Spleen (tissue), 11 donors: Measurements from ENCODE around the gene BRINP2. TPM values are rescaled to one million over a fixed set of nuclear protein-coding genes. Genes with fewer than 3 reads are reported as not detected.

ENCODE experiments used
- DNase-seq: peaks from one replicate; pipeline ENCODE4 v3.0.0-alpha.2; 2020
- H3K27ac ChIP-seq, 8 donors: fragments of 200-600 bp; sonication (generic) in 7 of 8; 1 replicate in 4 of 8; 2 replicates in 4 of 8; pipeline versions ENCODE4 v1.5.0 to v1.8.0; 2016 to 2021; ENCODE audit warnings: inconsistent platforms in 4 of 8, mild to moderate bottlenecking in 4 of 8, moderate library complexity in 1 of 8
- H3K27me3 ChIP-seq, 7 donors: fragments of 200-600 bp; sonication (generic) in 6 of 7; replicated peaks in 1 of 7; 1 replicate in 4 of 7; 2 replicates in 3 of 7; pipeline versions ENCODE4 v1.5.0 to v1.8.0; 2016 to 2021; ENCODE audit warnings: inconsistent platforms in 3 of 7, mild to moderate bottlenecking in 1 of 7
- H3K36me3 ChIP-seq, 6 donors: fragments of 200-600 bp; sonication (generic) in 5 of 6; 1 replicate in 4 of 6; 2 replicates in 2 of 6; pipeline versions ENCODE4 v1.5.0 to v1.8.0; 2016 to 2021; ENCODE audit warnings: inconsistent platforms in 2 of 6
- H3K4me1 ChIP-seq, 6 donors: fragments of 200-600 bp; sonication (generic) in 5 of 6; 1 replicate in 3 of 6; 2 replicates in 3 of 6; pipeline versions ENCODE4 v1.5.0 to v1.8.0; 2016 to 2021; ENCODE audit warnings: inconsistent platforms in 3 of 6
- H3K4me3 ChIP-seq, 8 donors: fragments of 200-600 bp; sonication (generic) in 7 of 8; 1 replicate in 4 of 8; 2 replicates in 4 of 8; pipeline versions ENCODE4 v1.5.0 to v1.8.0; 2016 to 2021; ENCODE audit warnings: inconsistent platforms in 4 of 8, mild to moderate bottlenecking in 4 of 8, moderate library complexity in 2 of 8
- H3K9me3 ChIP-seq, 8 donors: fragments of 200-600 bp; sonication (generic) in 7 of 8; 1 replicate in 4 of 8; 2 replicates in 4 of 8; pipeline versions ENCODE4 v1.5.0 to v1.8.0; 2016 to 2021; ENCODE audit warnings: inconsistent platforms in 4 of 8
- CTCF ChIP-seq, 11 experiments: fragments of 200-600 bp in 7 of 11; fragments of 450-650 bp in 4 of 11; sonication (generic) in 4 of 11; IDR thresholded peaks in 8 of 11; conservative IDR thresholded peaks in 3 of 11; 1 replicate in 7 of 11; 2 replicates in 4 of 11; pipeline versions ENCODE4 v1.4.0 to v1.8.0; 2016 to 2021; ENCODE audit warnings: antibody characterized with exemption in 11 of 11, inconsistent platforms in 4 of 11, mild to moderate bottlenecking in 1 of 11
- POLR2A ChIP-seq, 3 donors: fragments of 450-650 bp; IDR thresholded peaks; one replicate each; pipeline ENCODE4 v1.5.1; 2017; ENCODE audit warnings: antibody characterized with exemption in 3 of 3, mild to moderate bottlenecking in 1 of 3
- POLR2AphosphoS5 ChIP-seq, 3 donors: sonication (generic); formaldehyde crosslinking; IDR thresholded peaks; one replicate each; pipeline ENCODE4 v1.5.1; 2017; ENCODE audit warnings: antibody characterized with exemption in 3 of 3
- WGBS, 5 donors: extraction: QIAGEN DNeasy Blood & Tissue Kit in 3 of 5; methylation state at CpG; one replicate each; pipeline versions ENCODE4 v1.1.5 to v1.1.7; 2013 to 2018; 5-methylcytosine and 5-hydroxymethylcytosine counted together
- intact Hi-C: fragments of 100-400 bp; cut with DNase I; formaldehyde crosslinking; loops from one replicate; pipeline ENCODE4 v1.15.0; 2023; ENCODE audit warnings: low total_unique reads
- polyA plus RNA-seq, 3 donors: library from polyadenylated mRNA; stranded (reverse); fragments of 200-250 nt; gene quantifications; one replicate each; pipeline ENCODE4 v1.2.1, GENCODE V29; 2013
- total RNA-seq, 7 donors: library from RNA; depleted of rRNA in 3 of 7; stranded (reverse); fragments of >200 nt in 3 of 7; fragmentation: NEBNext Ultra II Directional in 4 of 7; extraction: Animal tissue kit (Norgen Biotek cat#: 25700) in 4 of 7; gene quantifications; one replicate each; pipeline versions ENCODE4 v1.1.0 to v1.2.1, GENCODE V29; 2016 to 2021
- donor health status: healthy with polysubstance abuse.
- donor health status: DM: no; HTN: no; CAD: no; lungs with moderate emphysema.
- donor health status: DM: no; HTN: no; CAD: no.
- donor health status: Bipolar disorder and iron deficiency.
- donor health status: healthy.
- donor health status: DM: no; HTN: no; CAD: no.
- donor health status: DM: yes; HTN: yes; CAD: no.

BRINP2 gene
- total and polyA plus RNA-seq, 10 donors, result 0.33 to 1.5 (median 0.74) TPM

- TF ChIP-seq CTCF (IDR thresholded peaks at IDR 0.05 in 8 of 11, conservative IDR thresholded peaks at IDR 0.05 in 3 of 11) (no peak), POLR2AphosphoS5 (IDR thresholded peaks at IDR 0.05) (no peak), POLR2A (IDR thresholded peaks at IDR 0.05) (no peak)
- DNase-seq, result no peak
- intact Hi-C loops, result no loop called here
- no peaks in the 10 kb centered on the region for H3K36me3 ChIP-seq
- no peak overlapping the region for H3K4me3 ChIP-seq
- no peaks in the 10 kb centered on the region for H3K4me1 ChIP-seq
- no peaks in the 10 kb centered on the region for H3K27me3 ChIP-seq
- H3K27ac ChIP-seq, result no peak overlapping the region
- no peaks in the 10 kb centered on the region for H3K9me3 ChIP-seq
- WGBS, 5 donors, result 82 to 89% (median 86%) methylated on average over 4 of the region's 4 CpGs
Measured at GRCh38 chr1:177133977-177134538, 36.7 kb upstream of the BRINP2 start.

GRCh38 chr1:177135250-177135649 lies 35.5 kb upstream of the BRINP2 start:
- Histone ChIP-seq H3K36me3 (no peaks in the 10 kb centered on the region), H3K27me3 (no peaks in the 10 kb centered on the region), H3K9me3 (no peaks in the 10 kb centered on the region), H3K4me3 (no peak overlapping the region), H3K4me1 (no peaks in the 10 kb centered on the region), H3K27ac (no peak overlapping the region)
- TF ChIP-seq CTCF (IDR thresholded peaks at IDR 0.05 in 8 of 11, conservative IDR thresholded peaks at IDR 0.05 in 3 of 11) (no peak), POLR2AphosphoS5 (IDR thresholded peaks at IDR 0.05) (no peak), POLR2A (IDR thresholded peaks at IDR 0.05) (no peak)
- intact Hi-C loops, result no loop called here
- WGBS, 5 donors, result 29 to 40% (median 34%) methylated on average over 4 of the region's 4 CpGs
- no peak for DNase-seq

- DNase-seq, result no peak
- H3K4me3 ChIP-seq, result no peak overlapping the region
- H3K36me3 ChIP-seq, result no peaks in the 10 kb centered on the region
- TF ChIP-seq POLR2AphosphoS5 (IDR thresholded peaks at IDR 0.05) (no peak), POLR2A (IDR thresholded peaks at IDR 0.05) (no peak), CTCF (IDR thresholded peaks at IDR 0.05 in 8 of 11, conservative IDR thresholded peaks at IDR 0.05 in 3 of 11) (no peak)
- H3K27me3 ChIP-seq, result no peaks in the 10 kb centered on the region
- no peaks in the 10 kb centered on the region for H3K4me1 ChIP-seq
- no peak overlapping the region for H3K27ac ChIP-seq
- intact Hi-C loops, result no loop called here
- WGBS, 5 donors, result 50 to 67% (median 63%) methylated on average over 1 of the region's 1 CpG
- no peaks in the 10 kb centered on the region for H3K9me3 ChIP-seq
Measured at GRCh38 chr1:177137814-177138213, 32.9 kb upstream of the BRINP2 start.

GRCh38 chr1:177138347-177138746 lies 32.4 kb upstream of the BRINP2 start:
- H3K4me3 ChIP-seq, result no peak overlapping the region
- no peak for TF ChIP-seq POLR2A (IDR thresholded peaks at IDR 0.05)
- TF ChIP-seq POLR2AphosphoS5 (IDR thresholded peaks at IDR 0.05), result no peak
- 72 to 80% (median 79%) methylated on average over 4 of the region's 4 CpGs for WGBS, 5 donors
- no peak for DNase-seq
- no peak overlapping the region for H3K27ac ChIP-seq
- H3K4me1 ChIP-seq, result no peaks in the 10 kb centered on the region
- intact Hi-C loops, result no loop called here
- no peaks in the 10 kb centered on the region for H3K36me3 ChIP-seq
- H3K27me3 ChIP-seq, result no peaks in the 10 kb centered on the region
- no peaks in the 10 kb centered on the region for H3K9me3 ChIP-seq

GRCh38 chr1:177142010-177142409 lies 28.7 kb upstream of the BRINP2 start:
- Histone ChIP-seq H3K36me3 (no peaks in the 10 kb centered on the region), H3K4me1 (no peaks in the 10 kb centered on the region), H3K9me3 (no peaks in the 10 kb centered on the region), H3K27me3 (no peaks in the 10 kb centered on the region), H3K27ac (no peak overlapping the region), H3K4me3 (no peak overlapping the region)
- DNase-seq, result no peak
- intact Hi-C loops, result no loop called here
- TF ChIP-seq CTCF (IDR thresholded peaks at IDR 0.05 in 8 of 11, conservative IDR thresholded peaks at IDR 0.05 in 3 of 11), result no peak
- TF ChIP-seq POLR2AphosphoS5 (IDR thresholded peaks at IDR 0.05), result no peak
- no peak for TF ChIP-seq POLR2A (IDR thresholded peaks at IDR 0.05)
- 74 to 85% (median 81%) methylated on average over 1 of the region's 1 CpG for WGBS, 5 donors
